CD4-positive, alpha-beta T cell treated with Interleukin-17A for 4 hours (primary cell): ENCODE measurements around the gene C10orf143.
"Not testable (repeated sequence)": the region's sequence is repeated elsewhere in the genome, so short reads cannot be mapped to it uniquely, and the experiment has no call there.

Experiments used
- DNase-seq: peaks from one replicate; pipeline ENCODE4 v3.0.0-alpha.2; 2020; ENCODE audit warnings: mixed read lengths

Gene C10orf143

GRCh38 chr10:130110246-130111112 lies at the start of gene C10orf143:
Gene C10orf143, minus strand, starts transcription at chr10:130110830. Its CDS starts 58 bp downstream, at chr10:130110772.
- peak; percentile 98 for DNase-seq

- no peak for DNase-seq
These were observed 48.7 kb upstream of the C10orf143 start for GRCh38 chr10:130159192-130159794.

DNA sequence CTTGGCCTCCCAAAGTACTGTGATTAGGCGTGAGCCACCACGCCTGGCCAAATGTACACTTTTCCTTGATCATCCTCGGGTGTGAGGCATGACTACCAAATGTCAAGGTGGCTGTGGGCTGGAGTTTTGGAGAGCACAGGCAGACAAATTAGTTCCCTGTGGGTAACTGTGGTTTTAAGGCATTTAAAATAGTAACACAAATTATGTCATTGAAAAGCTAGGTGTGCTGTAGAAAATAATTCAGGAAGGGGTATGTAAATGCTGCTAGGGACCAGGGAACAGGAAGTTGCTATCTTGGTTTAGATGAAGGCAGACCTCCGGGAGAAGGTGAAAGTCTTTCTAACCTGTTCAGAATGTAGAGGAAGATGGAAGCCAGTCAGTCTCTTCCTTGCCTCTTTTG lies 35.4 kb upstream of the C10orf143 start:
- DNase-seq: no peak

DNA sequence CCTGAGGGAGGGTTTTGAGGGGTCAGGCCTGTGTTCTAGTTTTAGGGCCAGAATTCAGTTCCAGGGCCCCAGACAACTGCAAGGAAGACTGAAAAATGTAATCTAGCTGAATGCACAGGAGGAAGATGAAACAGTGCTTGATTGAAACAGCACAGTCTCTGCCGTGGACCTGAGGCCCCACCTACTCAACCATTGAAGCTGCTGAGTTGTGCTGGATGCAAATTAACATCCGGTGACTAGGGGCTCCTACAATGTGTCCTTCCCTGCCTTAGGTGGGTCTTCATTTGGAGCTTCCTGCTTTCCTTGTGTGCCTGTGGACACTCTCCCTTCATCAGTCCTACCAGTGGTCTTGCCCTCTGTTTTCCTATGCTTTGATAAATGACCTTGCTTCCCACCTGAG lies 31.2 kb upstream of the C10orf143 start:
- DNase-seq: peak; percentile 17

GRCh38 chr10:130141460-130141859 lies 30.8 kb upstream of the C10orf143 start:
- DNase-seq: no peak

DNA sequence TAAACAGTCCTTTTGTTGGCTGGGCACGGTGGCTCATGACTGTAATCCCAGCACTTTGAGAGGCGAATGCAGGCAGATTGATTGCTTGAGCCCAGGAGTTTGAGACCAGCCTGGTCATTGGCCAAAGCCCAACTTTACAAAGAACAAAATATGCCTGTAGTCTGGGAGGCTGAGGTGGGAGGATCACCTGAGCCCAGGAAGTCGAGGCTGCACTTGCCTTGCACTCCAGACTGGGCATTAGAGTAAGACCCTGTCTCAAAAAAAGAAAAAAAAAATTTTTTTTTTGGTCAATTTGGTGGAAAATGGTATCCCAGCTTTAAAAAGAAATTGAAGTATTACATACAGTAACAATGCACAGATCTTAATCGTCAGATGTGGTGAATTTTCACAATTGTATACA lies 30.4 kb upstream of the C10orf143 start:
- no peak for DNase-seq

DNA sequence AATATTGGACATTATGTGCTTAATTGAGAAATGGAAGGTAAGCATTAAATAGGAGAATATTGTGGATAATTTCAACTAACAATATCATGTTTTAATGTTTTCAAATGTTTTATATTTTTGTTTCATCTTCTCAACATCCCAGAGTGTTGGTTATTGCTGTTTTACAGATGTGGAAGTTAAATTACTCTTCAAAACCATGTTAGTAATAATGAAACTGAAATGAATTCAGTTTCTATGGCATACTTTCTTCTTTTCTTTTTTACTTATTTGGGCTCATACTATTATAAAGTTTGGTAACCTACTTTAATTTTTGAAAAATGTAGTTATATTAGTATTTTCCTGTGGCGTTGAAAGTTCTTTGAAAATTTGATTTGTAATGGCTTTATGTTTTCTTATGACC lies 29.8 kb upstream of the C10orf143 start:
- no peak for DNase-seq

GRCh38 chr10:130138479-130138866 lies 27.8 kb upstream of the C10orf143 start:
- no peak for DNase-seq

DNA sequence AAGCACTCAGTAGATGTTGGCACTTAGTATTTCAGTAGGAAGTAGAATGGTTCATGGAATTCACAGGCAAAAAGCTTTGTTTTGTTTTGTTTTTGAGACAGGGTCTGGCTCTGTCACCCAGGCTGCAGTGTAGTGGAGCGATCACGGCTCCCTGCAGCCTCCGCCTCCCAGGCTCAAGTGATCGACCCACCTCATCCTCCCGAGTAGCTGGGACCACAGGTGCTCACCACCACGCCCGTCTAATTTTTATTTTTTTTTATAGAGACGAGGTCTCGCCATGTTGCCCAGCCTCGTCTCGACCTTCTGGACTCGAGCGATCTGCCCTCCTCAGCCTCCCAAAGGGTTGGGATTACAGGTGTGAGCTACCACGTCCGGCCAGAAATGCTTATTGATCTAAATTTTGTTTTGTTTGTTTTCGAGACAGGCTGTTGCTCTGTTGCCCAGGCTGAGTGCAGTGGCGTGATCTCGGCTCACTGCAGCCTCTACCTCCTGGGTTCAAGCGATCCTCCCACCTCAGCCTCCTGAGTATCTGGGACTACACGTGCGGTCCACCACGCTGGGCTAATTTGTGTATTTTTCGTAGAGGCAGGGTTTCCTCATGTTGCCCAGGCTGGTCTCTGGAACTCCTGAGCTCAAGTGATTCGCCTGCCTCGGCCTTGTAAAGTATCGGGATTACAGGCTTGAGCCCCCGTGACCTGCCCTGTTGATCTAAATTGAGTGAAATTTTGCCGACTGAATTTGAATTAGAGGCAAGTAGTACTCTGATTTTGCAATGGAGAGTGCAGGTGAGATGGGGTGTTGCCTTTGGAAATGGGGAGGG lies 27.2 kb upstream of the C10orf143 start:
- no peak for DNase-seq

GRCh38 chr10:130137090-130137448 lies 26.4 kb upstream of the C10orf143 start:
- DNase-seq: no peak

DNA sequence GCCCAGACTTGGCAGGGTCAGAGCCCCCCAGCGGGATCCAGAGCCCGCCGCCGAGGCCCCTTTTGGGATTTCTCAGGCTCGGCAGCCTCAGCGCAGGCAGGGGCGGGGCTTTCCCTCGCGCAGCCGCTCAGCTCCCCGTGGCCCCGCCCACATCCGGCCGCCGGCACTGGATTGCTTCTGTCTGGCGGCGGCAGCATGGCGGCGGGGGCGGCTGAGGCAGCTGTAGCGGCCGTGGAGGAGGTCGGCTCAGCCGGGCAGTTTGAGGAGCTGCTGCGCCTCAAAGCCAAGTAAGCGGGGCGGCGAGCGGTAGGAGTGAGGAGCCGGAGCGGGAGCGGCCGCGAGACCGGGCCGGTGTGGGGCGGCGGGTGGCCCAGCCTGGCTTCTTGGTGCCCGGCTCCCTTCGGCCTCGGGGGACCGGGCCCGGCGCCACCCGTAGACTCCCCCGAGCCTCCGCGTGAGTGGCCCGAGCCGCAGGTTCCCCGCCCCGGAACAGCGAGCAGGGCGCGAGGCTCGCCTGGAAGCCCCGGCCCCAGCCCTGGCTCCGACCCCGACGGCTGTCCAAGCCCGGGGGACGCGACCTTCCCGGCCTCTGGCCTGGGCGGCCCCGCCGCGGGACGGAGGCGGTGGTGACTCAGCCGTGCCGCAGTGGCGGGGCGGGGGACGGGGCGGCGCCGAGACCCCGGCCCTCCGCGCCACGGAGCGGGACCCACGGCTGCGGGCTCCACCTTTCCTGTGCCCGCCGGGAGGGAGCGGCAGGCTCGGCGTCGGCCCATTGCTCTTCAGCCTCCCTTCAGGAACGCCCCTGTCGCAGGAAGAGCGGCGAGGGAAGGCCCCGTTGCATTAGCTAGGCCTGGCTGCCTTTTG lies 25.8 kb upstream of the C10orf143 start, which contains the start of gene GLRX3:
Gene GLRX3 (plus strand): TSS at position 166 of the 864 bp plus-strand sequence. CDS start 30 bp downstream, at position 196.
- DNase-seq: peak; percentile 94

- no peak for DNase-seq
These were observed 25.1 kb upstream of the C10orf143 start for GRCh38 chr10:130135676-130136225.

- no peak for DNase-seq
These were observed 18.3 kb upstream of the C10orf143 start for GRCh38 chr10:130128922-130129321.

GRCh38 chr10:130128062-130128781 lies 17.6 kb upstream of the C10orf143 start:
- no peak for DNase-seq

DNA sequence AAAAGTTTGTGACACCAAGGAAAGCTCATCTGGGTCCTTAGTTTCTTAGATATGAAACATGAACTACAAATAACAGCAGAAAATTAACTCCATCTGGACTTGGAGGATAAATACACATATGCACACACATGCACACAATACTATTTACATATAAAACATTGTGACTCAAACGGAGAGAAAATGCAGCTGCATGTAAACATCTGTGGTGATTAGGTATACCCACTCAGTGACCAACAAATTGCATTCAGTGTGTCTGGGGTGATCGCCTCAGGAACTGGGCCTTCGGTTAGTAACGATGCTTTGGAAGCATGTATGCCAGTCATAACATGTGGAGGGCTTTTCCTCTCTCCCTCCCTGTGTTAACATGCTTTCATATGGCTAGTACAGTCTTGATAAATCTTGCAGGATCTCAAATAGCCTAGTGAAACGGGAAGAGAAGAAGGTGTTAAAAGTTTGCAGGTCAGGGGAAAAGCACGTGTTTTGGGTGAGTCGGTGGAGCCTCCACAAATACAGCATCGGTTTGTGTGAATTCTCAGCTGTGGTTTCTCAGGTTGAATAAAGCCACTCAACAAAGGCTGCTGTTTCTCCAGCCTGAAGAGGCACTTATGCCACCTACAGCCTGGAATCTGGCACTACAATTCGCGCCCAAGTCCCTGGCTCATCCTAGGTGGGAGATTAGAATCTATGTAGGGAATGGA lies 16.9 kb upstream of the C10orf143 start:
- peak; percentile 62 for DNase-seq

DNA sequence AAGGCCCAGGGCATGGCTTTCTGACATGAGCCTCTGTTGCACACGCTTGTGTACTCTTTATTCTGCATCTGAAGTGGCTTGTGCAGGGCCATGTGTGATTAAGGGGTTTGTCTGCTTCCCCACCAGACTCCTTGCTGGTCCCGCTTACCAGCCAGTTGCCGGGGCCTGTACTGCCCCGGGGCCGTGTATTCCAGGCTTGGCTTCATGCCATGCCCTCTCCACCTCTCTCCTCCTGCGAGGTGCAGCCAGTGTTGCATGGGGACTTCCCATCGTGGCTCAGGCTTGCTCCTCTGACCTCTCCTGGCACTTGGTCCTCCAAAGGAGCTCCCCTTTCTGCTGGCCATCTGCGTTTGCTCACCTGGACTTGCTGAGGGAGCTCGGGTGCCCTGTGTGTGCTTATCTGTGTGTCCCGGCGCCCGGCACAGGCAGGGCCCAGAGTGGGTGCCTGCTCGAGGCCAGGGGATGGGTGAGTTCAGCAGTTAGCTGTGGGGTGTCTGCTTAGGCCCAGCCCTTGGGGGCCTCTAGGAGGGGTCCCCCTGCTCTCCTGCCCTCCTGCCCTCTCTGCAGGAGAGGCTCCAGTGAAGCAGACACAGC lies 11.0 kb upstream of the C10orf143 start:
- no peak for DNase-seq

DNA sequence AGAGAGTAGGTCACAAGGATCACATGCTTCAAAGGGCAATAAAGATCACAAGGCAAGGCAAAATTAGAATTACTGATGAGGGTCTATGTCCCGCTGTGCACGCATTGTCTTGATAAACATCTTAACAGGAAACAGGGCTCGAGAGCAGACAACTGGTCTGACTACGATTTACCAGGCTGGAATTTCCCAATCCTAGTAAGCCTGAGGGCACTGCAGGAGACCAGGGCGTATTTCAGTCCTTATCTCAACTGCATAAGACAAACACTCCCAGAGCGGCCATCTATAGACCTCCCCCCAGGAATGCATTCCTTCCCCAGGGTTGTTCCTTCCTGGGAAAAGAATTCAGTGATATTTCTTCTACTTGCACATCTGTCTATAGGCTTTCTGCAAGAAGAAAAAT lies 6.9 kb upstream of the C10orf143 start:
- DNase-seq: not testable (repeated sequence)

- not testable (repeated sequence) for DNase-seq
These were observed 6.3 kb upstream of the C10orf143 start for GRCh38 chr10:130116942-130117341.

DNA sequence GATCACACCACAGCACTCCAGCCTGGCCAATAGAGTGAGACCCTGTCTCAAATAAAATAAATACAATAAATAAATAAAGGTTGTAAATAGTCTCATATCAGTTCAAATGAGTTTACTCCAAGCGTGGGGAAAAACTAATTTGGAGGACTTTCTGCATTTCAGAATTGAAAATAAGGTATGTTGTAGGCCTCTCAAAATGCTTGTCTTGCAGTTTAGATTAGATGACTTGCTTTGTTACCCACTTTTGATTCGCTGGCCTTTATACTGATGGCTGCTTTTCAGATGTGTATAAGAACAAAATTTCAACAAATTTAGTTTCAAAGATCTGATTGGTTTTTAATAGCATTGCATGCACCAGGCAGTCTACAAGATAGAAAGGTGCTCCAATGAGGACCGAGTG lies 2.2 kb upstream of the C10orf143 start:
- no peak for DNase-seq

GRCh38 chr10:130111852-130112180 lies 1.2 kb upstream of the C10orf143 start:
- DNase-seq: peak; percentile 27
